Mesenteric fat pad (tissue), 1 donor: ENCODE results near the gene CADM1. TPM values are rescaled to one million over a fixed set of nuclear protein-coding genes. Genes with fewer than 3 reads are reported as not detected.

ENCODE experiments used
- DNase-seq: peaks from one replicate; pipeline ENCODE4 v3.0.0-alpha.2; 2020; ENCODE audit warnings: low spot score
- total RNA-seq: library from RNA; stranded (reverse); fragmentation: NEBNext Ultra II Directional; extraction: Animal tissue kit (Norgen Biotek cat#: 25700); gene quantifications from one replicate; pipeline ENCODE4 v1.2.1, GENCODE V29; 2021
- donor health status: DM: yes; HTN: yes; CAD: no.

The CADM1 gene
- total RNA-seq, 1 donor from 2014 or later = 14.8 TPM

DNA sequence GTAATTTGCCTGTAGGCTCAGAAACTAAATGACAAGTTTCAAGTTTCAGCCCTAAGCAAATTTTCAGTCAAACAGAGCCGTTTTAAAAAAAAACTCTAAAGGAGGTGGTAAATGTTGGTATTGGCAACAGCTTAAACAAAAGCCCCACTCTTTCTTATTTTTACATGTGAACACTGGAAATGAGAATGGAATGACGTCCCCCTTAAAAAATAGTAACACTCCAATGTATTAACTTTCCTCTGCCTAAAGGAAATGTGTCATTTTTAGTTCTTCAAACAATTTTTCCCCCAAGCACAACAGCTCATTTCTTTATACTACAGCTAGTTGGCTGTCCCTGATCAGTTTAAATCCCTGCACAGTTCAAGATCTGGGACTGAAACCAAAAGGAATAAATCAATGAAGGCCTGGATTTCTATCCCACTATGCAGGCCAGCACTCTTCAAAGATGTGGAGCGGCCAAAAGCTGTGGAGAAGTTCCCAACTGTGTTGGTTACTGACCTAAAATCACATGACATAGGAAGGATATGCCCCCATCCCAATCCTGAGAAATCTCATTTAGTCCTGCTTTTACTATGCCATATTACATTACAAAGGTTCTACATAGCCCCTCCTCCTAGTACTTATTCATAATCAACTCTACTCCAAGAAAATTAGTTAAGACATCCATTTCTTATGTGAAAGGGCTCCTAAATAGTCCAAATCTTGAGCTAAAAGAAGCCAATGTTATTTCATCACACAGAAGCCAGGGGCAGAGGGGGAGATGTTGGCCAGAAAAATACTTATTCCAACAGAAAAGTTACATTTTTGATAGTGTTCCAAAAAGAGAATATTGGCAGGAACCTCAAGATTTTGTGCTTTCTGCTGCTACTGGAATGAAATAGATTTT lies 95.9 kb downstream of the CADM1 start:
- DNase-seq = no peak

DNA sequence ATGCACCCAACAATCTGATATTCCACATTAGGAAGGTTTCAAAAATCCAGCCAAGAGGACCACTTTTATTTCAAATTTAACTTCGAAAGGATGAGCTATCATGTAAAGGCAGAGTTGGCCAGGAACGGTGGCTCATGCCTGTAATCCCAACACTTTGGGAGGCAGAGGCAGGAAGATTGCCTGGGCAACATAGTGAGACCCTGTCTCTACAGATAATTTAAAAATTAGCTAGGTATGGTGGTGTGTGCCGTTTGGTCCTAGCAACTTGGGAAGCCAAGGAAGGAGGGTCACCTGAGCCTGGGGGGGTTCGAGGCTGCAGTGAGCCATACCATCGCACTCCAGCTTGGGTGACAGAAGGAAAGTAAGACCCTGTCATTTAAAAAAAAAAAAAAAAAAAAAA lies 96.7 kb downstream of the CADM1 start:
- DNase-seq = no peak

DNA sequence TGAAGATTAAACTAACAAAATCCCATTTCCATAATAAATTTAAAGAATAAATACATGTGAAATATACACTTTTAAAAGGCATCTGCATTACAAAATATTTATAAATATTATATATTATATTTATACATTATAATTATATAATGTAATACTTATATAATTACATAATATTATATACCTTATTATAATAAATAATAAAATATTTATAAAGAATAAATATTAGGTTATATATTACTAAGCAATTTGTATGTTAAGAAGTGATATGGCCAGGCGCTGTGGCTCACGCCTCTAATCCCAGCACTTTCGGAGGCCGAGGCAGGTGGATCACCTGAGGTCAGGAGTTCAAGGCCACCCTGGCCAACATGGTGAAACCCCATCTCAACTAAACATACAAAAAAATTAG lies 97.8 kb downstream of the CADM1 start:
- DNase-seq = no peak

DNA sequence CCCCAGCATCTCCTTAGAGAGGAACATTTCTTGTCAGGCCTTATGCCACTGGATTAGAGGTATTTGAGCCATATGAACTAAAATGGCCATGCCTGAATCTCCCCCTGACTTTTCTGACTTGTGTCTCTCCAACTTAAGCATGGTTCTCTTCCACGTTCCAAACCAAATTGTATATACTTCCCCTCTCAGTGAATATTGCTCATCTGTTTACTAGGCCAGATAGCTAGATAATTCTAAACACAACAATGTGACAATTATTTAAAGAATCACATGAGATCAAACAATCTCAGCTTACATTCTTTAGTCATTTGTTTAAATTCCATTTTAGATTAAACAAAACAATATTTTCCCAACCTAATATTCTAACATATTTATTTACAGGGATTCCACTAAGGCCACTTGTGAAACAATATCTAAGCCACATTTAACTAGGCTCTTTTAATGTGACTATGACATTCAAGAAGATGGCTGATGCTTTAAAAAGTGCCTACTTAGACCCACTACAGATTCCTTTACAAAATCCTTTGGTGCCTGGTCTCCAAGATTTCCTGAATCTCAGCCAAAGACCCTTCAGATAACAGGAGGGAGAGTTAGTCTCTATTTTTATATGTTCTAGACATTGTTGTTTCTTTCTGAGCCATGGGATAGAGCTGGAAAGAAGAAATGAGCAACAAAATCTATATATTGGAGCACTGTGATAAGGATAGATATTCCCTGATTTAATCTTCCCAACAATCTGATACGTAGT lies 105.7 kb downstream of the CADM1 start:
- no peak for DNase-seq

DNA sequence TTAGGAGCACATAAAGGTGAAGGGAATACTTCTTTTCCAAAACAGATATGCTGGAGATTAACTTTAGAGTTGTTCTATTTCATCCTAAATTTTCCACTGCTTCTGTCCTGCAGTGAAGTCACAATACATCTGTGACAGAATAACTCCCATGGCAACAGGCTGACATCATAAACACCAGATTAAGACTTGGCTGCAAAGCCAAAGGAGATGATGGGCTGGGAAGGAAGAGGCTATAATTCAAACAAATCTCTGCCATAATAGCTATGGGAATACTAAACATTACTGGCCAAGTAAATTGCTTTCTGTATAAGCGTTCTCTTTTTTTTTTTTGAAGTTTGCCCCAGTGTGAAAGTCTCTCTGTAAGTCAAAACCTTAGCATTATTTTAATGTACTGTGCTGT lies 107.7 kb downstream of the CADM1 start:
- DNase-seq = no peak

DNA sequence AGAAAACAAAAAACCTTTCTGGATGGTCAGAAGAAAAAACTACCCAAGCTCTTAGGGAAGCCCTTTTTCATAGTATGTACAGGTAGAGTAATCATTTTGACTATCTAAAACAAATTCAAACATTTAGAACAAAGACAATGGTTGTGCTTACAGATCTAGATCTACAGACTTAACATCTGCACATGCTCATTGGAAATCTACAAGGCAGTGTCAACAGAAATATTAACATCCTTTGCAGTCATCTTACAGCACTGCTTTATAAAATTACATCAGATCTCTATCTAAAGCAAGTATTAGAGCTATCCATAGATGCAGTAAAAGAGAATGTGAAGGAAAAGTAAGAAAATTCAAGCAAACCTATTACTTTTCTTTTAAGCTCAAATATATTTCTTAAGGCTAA lies 110.3 kb downstream of the CADM1 start:
- DNase-seq = no peak

DNA sequence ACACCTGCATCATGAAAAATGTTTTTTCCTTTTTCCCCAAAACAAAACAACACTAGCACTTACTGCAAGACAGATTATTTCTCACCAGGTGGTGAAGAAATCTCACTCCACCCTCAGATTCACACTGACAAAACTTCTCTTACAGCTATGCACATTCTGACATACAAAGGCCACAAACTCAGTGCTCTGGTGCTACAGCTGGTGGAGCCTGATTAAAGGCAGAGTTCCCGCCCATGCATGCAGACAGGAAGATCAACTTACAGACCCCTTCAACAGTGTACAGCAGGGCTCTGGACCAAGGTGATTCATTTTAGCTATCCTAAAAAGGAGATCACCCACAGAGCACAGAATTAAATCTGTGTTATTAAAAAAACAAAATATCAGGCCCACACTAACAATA lies 112.6 kb downstream of the CADM1 start:
- no peak for DNase-seq

DNA sequence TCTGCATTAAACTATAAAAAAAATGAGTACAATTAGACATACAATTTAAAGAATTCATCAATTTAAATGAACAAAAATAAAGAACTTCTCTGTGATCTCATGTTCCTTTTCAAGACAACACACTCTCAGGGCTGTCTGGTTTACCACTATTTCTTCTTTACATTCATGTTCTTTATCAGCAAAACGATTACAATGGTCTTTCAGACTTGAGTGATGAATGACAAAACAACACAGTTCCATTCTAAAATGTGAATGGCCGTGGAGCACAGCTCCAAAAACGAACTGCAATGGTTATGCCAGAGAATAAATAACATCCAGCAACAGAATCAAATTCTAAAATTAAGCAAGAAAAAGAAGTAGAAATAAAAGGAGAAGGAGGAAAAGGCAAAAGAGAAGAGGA lies 113.1 kb downstream of the CADM1 start:
- no peak for DNase-seq

DNA sequence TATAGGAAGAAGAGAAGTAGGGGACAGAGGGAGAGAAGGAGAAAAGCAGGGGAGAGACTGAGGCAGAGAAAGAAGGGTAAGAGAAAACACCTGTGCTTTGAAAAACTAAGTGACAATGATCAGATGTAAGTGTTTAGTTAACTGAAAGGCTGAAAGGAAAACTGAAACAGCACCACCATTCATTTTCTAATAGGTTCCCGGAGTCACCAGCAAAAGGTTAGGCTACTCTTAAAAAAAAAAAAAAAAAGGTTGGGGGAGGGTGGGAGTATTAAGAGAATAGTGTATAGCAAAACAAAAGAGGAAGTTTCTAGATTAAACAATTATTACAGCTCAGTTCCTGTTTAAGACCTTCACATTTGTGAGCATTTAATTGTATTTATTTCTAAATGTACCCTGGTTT lies 113.8 kb downstream of the CADM1 start:
- no peak for DNase-seq

DNA sequence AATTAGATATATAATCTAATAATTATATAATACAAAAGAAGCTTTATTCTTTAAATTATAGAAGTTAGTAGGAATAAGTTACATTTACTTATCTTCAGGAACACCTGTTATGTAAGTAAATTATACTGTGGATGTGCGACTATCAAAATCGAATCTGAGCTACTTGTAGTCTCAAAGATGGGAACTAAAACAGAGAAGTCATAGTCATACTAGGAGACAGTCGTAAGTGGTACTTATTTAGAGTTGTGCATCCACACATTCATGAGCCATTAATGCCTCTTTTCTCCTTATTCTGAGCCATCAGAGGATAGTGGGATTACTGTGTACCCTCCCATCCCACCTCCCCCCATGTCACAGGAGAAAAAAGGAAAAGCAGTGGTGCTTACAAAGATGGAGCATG lies 114.4 kb downstream of the CADM1 start:
- DNase-seq = no peak

DNA sequence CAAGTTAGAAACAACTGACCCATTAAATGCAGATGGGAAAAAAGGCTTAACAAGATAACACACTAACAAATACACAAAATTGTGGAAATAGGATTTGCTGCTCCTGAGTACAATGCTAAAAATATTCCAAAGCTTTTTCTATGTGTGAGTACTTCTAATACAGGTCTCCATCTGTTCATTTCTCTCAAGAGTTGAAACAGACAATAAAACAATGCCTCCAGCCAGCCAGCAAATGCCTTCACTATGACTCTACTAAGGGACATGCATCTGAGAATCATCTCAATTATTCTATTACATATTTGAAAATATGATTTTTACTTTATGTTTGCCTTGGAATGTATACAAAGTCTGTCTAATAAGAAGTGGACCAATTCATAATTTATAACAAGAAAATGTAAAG lies 119.0 kb downstream of the CADM1 start:
- no peak for DNase-seq

DNA sequence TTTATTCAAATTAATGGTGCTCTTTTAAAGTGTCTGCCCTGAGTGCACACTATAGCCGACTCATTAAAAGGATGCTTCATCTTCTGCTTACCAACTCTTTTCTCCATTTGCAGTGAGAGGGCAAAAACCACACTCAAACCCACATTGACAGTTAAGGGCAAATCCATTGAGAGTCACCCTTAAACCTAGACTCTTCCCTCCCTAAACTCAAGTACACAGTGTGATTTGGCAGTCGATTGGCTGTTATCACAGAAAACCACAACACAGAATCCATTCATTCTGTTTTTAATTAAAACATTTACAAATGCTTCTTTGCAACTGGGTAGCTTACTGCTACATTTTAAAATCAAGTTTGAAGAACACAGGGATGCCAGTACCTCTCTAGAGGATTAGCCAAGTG lies 120.0 kb downstream of the CADM1 start:
- DNase-seq = no peak

DNA sequence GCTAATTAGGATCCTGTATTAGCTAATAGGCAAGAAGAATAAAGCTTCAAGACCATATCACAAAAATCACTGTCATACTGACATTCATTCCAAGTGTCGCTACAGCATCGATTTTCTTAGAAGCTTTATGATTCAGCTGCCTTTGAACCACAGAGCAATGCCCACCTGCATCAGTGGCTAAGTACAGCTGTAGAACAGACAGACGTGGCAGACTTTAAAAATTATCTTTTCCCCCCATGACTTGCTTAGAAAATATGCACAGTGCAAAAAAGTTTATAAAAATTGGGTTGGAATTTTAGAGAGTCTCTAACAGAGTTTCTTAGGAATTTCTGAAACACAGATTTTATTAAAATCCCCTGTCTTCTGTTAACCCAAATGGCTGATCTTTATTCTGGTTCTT lies 120.8 kb downstream of the CADM1 start:
- no peak for DNase-seq

DNA sequence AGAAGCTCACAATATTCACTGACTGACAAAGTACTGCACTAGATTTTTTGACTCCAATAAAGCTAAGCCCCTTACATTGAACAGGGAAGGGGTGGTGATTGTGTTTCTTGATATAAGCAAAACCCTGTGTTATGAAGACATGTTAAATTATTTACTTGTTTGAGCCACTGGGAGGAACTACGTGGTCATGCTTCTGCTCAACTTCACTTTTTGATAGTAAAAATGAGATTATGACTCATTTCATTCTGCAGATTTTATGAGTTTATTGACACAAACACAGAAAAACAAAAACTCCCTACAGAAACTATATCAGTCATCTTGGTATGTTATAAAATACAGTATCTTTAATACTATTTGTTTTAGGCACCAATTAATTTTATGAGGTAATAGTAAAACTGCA lies 124.7 kb downstream of the CADM1 start:
- DNase-seq = no peak

DNA sequence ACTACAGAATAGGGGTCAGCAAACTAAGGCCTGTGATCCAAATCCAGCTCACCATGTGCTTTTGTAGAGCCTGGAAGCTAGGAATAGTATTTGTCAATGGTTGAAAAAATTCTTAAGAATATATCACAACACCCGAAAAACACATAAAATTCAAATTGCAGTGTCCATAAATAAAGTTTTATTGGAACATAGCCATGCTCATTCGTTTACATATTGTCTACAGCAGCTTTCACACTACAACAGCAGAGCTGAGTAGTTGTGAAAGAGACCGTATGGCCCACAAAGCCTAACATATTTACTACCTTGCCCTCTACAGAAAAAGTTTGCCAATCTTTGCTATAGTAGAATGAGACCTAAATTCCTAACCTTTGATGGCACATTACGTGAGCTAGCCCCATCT lies 125.7 kb downstream of the CADM1 start:
- DNase-seq = no peak

DNA sequence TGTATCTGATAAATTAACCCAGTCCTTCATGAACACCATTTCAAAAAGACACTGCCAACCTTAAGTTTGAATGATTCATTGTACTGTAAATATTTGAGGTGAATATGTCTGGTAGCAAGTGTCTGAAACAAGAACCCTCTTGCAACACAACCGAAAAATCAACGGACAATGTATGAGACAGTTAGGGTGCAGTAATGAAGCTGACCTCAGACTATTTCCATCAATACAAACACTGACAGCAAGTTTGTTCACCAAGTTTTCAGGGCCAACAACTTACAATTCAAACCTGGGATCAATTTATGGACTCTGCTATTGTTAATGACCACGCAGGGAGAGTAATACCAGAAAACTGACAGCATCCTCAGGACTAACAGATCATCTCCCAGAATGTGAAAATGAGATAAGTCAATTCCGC lies 126.3 kb downstream of the CADM1 start:
- no peak for DNase-seq

DNA sequence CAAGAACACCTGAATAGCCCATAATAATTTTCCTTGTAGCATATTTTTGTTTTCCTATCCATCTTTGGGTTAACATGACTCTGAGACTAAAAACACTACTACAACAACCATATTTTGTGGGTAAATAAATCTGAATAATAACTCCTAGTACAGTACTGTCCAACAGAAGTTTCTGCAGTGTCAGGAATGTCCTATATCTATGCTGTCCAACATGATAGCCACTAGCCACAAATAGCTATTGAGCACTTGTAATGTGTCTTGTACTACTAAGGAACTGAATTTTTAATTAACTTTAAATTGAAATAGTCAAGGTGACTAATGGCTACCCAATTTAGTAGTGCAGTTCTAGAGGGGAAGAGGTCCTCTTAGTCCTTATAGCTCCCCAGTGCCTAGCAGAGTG lies 135.6 kb downstream of the CADM1 start:
- no peak for DNase-seq

DNA sequence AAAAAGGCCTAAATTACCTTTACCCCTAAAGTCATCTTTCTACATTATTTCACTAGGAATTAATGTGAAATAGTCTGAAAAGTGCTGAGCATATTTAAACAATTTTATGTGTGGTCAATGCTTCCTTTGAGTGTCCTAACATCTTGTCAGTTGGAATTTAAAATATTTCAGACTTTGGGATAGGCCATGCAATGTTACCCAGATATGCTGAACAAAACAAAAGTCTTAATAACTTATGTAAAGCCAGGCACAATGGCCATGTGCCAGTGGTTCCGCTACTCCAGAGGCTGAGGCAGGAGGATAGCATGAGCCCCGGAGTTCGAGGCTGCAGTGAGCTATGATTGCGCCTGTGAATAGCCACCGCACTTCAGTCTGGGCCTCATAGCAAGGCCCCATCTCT lies 137.4 kb downstream of the CADM1 start:
- no peak for DNase-seq

DNA sequence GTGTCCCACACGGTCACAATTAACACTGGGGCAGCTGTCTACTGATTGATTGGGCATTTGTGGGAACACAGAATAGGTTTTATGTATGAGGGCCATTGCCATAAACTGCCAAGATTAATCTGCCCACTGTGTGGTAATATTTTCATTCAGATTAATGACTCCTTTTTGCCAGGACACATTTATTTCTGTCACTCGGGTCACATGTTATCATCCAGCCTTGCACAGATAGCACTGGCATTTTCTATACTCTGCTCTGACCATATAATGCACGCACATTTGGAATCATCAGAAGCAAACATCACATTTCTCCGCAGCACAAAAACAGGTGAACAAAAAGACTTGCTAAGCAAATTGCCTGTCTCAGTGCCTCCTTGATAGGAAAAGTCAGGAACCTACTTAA lies 138.3 kb downstream of the CADM1 start:
- no peak for DNase-seq

DNA sequence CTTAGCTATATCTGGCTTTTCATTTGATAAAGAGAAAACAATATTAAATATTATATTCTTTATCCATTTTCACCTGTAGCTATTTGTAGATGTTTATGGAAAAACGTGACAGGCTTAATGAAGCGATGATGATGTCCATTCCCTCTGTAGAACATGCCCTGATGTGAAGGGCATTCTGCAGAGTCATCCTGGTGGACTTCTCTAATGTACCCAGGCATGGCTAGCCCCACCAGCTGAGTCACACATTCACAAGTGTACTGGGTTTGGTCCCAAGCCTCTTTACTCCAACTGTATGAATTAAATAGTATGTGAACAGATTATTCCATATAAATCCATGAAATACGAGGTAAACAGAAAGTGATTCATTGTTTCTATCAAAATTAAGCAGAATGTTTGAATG lies 139.3 kb downstream of the CADM1 start:
- DNase-seq = no peak

DNA sequence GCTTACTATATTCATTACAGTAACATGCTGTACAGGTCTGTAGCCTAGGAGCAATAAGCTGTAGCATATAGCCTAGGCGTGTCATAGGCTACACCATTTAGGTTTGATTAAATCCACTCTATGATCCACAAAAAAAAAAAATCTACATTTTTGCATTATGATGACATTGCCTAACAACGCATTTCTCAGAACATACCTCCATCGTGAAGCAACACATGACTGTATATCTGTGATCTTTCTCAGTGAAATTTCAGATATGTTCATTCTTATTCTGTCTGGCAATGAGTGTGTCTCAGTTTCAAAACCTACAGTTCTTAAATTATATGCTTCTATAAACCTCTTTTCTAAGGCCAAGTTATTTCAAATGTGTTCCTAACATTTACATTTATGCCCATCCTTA lies 140.3 kb downstream of the CADM1 start:
- no peak for DNase-seq

DNA sequence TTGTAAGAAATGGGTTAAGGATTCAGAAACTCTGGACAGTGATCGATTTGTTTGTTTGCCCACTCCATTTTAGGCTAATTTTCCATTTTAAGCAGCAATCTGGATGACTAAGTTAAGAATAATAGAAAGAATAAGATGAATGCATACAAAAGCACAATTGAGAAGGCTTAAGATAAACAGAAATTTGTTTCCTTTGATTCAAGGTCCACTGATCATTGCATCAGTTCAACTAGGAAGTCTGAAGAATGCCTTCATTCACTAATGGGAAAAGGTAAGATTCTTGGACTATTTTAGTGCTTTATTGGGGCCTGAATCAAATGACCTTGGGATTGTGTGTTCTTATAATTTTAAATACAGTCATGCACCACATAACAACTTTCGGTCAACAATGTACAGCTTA lies 140.8 kb downstream of the CADM1 start:
- no peak for DNase-seq

DNA sequence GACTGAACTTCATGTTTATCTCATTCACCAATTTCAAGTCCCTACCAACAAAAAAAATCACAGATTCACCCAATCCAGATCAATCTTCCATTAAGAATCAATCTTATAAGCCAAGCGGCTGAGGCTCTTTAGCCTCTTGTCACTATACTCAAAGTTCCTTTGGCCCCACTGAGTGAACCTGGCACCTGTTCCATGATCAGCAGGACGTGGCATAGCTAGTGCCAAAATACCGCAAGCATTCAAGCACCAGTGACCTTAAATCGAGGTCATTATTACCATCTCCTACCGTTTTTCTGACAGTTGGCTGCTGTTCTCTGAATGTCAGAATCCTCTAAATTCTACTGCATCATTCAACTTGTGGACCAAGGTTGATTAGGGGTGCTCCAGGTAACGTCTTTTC lies 141.2 kb downstream of the CADM1 start:
- DNase-seq = no peak
